Smooth muscle cell of trachea (primary cell): ENCODE results near the gene ADPRHL1. TPM values are rescaled to one million over a fixed set of nuclear protein-coding genes. Genes with fewer than 3 reads are reported as not detected.

Source experiments
- total RNA-seq: library from RNA; depleted of rRNA; stranded (reverse); fragments of >200 nt; gene quantifications from 2 replicates; pipeline ENCODE4 v1.2.1, GENCODE V29; 2014

Gene ADPRHL1
- 1.0 and 5.8 TPM in 2 replicates for total RNA-seq

GRCh38 chr13:113452942-113453901 lies at the start of gene ADPRHL1:
Gene ADPRHL1, minus strand, starts transcription at chr13:113453488. Its CDS starts 51 bp downstream, at chr13:113453437.

GRCh38 chr13:113490496-113491417 lies 37.5 kb upstream of the ADPRHL1 start, which contains the start of gene DCUN1D2:
Gene DCUN1D2, minus strand, starts transcription at chr13:113490711. Its CDS starts 42 bp downstream, at chr13:113490669.

Other genes with a start within 250 kb of the ADPRHL1 start
- gene PCID2, start 244.8 kb downstream of the ADPRHL1 start, total RNA-seq, result 90.1 and 99.3 TPM in 2 replicates
- gene CUL4A, start 243.9 kb downstream of the ADPRHL1 start, total RNA-seq, result 170 and 190 TPM in 2 replicates
- gene LAMP1, start 156.2 kb downstream of the ADPRHL1 start, total RNA-seq, result 161 and 319 TPM in 2 replicates
- gene GRTP1, start 89.4 kb downstream of the ADPRHL1 start, total RNA-seq, result 3.8 and 8.7 TPM in 2 replicates
- 9.4 and 9.7 TPM in 2 replicates for gene DCUN1D2, start 37.2 kb upstream of the ADPRHL1 start, total RNA-seq
- gene TFDP1, start 131.3 kb upstream of the ADPRHL1 start, total RNA-seq, result 53.9 and 76.1 TPM in 2 replicates
- gene ATP4B, start 204.7 kb upstream of the ADPRHL1 start, total RNA-seq, result 0.17 TPM in 1 of 2 replicates, not detected in the other
- 0.15 TPM in 1 of 2 replicates, not detected in the other for gene GRK1, start 213.7 kb upstream of the ADPRHL1 start, total RNA-seq